Suppressor macrophage (primary cell): ENCODE results near the gene ACTRT2.

ENCODE experiments used
- DNase-seq, 4 experiments: peaks; one replicate each; pipeline ENCODE4 v3.0.0-alpha.2; 2020 to 2022

ACTRT2 gene

GRCh38 chr1:3033040-3033789, 11.9 kb downstream of the ACTRT2 start:
- DNase-seq: no peak

- no peak for DNase-seq
These were observed 12.5 kb downstream of the ACTRT2 start for GRCh38 chr1:3033790-3034090.

GRCh38 chr1:3034162-3034561, 12.9 kb downstream of the ACTRT2 start:
- no peak for DNase-seq

- no peak for DNase-seq
These were observed 13.7 kb downstream of the ACTRT2 start for GRCh38 chr1:3034728-3035562.

DNA sequence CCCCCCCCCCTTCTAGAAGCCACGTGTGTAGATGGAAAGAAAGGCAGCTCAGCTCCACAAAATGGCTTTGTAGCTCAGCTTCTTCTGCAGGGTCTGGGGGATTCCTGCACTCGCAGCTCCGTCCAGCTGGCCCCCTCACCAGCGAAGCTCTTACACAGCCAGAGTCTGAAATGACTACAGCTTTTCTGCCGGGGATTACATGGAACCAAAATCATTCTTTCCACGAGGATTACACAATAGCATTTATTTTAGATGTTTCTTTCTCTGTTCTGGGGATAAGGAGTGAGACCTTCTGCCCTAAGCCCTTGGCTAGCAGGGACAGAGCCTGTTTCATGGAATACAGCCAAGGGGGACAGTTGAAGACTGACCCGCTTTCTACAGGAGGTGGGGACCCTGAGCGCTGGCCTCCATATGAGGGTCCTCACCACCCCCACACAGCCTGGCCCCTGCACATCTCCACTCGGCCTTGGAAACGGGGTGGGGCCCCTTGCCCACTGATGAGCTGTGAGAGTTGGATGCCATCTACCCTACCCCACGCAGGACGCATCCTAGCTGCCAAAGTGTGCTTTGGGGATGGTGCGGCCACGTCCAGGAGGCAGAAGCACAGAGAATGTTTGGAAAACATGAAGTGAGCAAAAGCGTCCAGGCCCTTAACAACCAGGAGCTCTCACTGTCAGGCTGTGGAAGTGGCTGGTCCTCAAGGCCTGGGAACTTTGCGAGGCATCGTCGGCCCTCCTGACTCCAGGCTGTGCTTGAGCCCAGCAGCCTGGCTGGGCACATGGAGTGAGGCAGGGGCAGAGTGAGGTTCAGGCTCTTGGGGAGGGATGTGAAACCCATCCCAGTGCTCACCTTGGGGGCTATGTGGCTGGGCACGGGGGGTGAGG, 14.5 kb downstream of the ACTRT2 start:
- no peak for DNase-seq

- no peak for DNase-seq
These were observed 15.4 kb downstream of the ACTRT2 start for GRCh38 chr1:3036447-3037280.

- no peak for DNase-seq
These were observed 16.2 kb downstream of the ACTRT2 start for GRCh38 chr1:3037281-3038040.

GRCh38 chr1:3038113-3038551, 16.9 kb downstream of the ACTRT2 start:
- DNase-seq: no peak

DNA sequence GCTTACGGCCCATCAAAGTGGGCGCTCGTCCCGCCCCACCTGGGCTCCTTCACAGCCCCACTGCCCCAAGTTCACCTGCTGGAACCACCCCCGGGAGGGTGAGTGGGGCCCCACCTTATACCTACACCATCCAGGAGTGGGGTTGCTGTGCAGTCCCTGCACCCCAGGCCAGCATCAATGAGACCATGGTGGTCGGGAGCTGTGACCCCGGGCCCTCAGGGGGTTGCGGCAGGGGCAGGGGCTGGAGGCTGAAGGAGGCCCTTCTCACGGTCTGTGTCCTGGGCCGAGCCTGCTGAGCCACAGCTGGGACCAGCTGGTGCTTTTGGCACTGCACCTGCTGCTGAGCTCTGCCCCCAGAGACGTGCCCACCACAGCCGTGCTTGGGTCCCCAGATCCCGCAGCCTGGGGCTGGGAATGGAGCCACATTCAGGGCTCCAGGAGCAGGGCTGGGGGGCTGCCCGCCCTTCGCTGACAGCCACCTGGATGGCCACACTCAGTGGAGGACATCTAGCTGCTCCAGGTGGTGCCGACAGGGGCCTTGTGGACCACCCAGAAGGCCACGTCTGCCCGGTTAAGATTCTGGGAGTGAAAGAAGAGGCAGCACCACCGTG, 17.4 kb downstream of the ACTRT2 start:
- no peak for DNase-seq

- no peak for DNase-seq
These were observed 18.7 kb downstream of the ACTRT2 start for GRCh38 chr1:3040004-3040403.

DNA sequence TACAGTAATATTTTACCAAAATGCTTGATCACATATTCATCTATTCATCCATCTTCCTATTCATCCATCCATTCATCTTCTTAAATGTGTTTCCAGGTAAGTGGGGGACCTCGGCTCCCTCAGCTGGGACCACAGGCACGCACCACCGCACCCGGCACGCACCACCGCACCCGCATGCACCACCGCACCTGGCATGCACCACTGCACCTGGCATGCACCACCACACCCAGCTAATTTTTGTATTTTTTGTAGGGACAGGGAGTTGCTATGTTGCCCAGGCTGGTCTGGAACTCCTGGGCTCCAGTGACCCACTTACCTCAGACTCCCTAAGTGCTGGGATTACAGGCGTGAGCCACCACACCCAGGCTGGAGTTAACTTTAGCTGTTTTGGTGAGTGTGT, 21.2 kb downstream of the ACTRT2 start:
- DNase-seq: no peak

DNA sequence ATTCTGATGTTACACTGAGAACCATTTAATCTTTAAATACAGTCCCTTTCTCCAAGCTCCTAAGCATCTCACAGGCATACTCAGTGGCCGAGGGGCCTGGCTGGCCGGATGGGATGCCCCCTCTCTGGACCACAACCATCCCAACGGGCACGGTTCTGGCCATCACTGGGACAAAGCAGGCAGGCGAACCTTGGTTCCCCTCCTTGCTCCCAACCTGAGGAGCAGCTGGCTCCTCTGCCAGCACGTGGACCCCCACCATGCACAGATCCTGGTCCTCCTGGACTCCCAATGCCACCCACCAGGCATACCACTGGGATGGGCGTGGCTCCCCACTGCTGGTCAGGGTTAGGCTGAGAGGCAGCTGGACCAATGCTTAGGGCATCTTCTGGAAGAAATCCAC, 27.9 kb downstream of the ACTRT2 start:
- no peak for DNase-seq

- DNase-seq: no peak
These were observed 28.6 kb downstream of the ACTRT2 start for GRCh38 chr1:3049905-3050304.

- no peak for DNase-seq
These were observed 29.3 kb downstream of the ACTRT2 start for GRCh38 chr1:3050603-3051002.

GRCh38 chr1:3051270-3052268, 30.3 kb downstream of the ACTRT2 start:
- DNase-seq: no peak

GRCh38 chr1:3052501-3052900, 31.2 kb downstream of the ACTRT2 start:
- no peak for DNase-seq

- DNase-seq: no peak
These were observed 32.2 kb downstream of the ACTRT2 start for GRCh38 chr1:3053366-3053980.

- DNase-seq: no peak
These were observed 32.7 kb downstream of the ACTRT2 start for GRCh38 chr1:3053986-3054385.

DNA sequence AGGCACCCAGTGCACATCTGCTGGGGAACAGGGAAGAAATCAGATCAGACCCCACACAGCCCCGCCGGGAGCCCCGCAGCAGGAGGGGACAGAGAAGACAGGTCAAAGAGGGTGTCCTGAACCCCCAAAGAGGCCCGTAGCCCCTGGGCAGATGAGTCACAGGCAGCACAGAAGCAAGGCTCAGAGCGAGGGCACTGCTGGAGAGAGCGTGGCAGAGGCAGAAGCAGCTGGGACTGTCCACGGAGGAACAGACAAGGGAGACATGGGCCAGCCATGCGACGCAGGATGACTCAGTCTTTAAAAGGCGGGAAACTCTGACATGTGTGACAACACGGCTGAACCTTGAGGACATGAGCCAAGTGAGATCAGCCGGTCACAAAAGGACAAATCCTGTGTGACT, 33.2 kb downstream of the ACTRT2 start:
- no peak for DNase-seq
